HG02840 (cell line): ENCODE results near the gene GATA1.
"Not testable (repeated sequence)": the region's sequence is repeated elsewhere in the genome, so short reads cannot be mapped to it uniquely, and the experiment has no call there.

Experiments
- ATAC-seq: cut with Tn5 transposase; IDR thresholded peaks from one replicate; pipeline ENCODE4 v1.9.1; 2021; ENCODE audit warnings: mild to moderate bottlenecking, moderate library complexity, moderate number of reproducible peaks; ENCODE audit not compliant: unreplicated experiment, low FRiP score

Gene GATA1

GRCh38 chrX:48806081-48806480 is 19.7 kb downstream of the GATA1 start:
- ATAC-seq, result no peak

DNA sequence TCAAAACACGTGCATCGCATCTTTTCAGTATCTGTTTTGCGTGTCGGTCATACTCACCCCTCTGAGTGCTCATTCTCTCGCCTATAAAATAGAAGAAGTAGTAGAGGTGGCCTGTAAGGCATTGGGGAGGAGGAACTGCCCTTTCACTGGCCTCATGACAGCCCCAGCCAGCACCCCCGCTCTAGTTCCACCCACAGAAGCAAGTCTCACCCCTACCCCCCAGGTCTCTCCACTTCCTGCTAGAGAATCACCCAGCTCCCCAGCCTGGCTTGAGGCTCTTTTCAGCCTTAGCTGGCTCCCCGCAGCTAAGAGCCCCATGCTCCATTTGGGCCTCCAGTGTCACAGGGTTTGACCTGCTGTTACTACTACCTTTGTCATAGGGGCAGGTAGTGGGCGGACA is 27.3 kb downstream of the GATA1 start:
- ATAC-seq, result no peak

GRCh38 chrX:48814722-48815121 is 28.3 kb downstream of the GATA1 start:
- no peak for ATAC-seq

- ATAC-seq, result no peak
Measured at GRCh38 chrX:48815266-48815665, 28.9 kb downstream of the GATA1 start.

- no peak for ATAC-seq
Measured at GRCh38 chrX:48816014-48816810, 29.8 kb downstream of the GATA1 start.

- ATAC-seq, result no peak
Measured at GRCh38 chrX:48818098-48818497, 31.7 kb downstream of the GATA1 start.

DNA sequence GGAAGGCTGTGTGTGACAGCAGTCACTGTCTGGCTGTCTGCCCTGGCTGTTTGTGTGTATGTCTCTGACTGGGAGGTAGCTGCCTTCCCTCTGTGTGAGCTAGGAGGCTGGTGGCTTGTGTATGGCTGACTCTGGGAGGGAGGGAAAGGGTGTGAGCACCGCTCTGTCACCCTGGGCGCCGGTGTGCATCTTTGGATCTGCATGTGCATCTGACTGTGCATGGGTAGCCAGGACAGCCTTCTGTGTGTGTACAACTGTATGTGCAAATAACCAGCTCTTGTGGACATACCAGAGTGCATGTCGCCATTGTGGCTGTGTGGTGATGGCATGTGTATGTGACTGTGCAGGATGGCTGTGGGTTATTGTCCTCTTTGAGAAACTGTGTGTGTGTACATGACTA is 32.5 kb downstream of the GATA1 start:
- no peak for ATAC-seq

- ATAC-seq, result not testable (repeated sequence)
Measured at GRCh38 chrX:48819394-48819793, 33.0 kb downstream of the GATA1 start.

- no peak for ATAC-seq
Measured at GRCh38 chrX:48823053-48823452, 36.7 kb downstream of the GATA1 start.

DNA sequence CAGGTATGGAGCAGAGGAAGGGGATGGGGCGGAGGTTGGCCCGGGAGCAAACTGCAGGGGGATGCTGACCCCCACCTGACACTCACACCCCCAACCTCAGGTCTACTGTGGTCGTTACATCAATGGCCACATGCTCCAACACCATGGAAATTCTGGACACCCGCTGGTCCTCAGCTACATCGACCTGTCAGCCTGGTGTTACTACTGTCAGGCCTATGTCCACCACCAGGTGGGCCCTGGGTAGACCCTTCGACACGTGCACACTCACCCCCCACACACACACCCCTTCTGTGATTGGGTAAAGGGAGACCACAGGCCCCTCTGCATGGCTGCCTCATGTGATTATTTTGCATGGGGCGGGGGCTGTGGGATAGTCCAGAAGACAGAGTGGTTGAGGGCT is 37.7 kb downstream of the GATA1 start:
- no peak for ATAC-seq

- ATAC-seq, result no peak
Measured at GRCh38 chrX:48826135-48826875, 39.9 kb downstream of the GATA1 start, which contains the start of gene ERAS. Gene ERAS, plus strand, starts transcription at chrX:48826513. Its CDS starts 2,611 bp downstream, at chrX:48829124.

GRCh38 chrX:48826876-48827653 is 40.7 kb downstream of the GATA1 start:
- no peak for ATAC-seq

DNA sequence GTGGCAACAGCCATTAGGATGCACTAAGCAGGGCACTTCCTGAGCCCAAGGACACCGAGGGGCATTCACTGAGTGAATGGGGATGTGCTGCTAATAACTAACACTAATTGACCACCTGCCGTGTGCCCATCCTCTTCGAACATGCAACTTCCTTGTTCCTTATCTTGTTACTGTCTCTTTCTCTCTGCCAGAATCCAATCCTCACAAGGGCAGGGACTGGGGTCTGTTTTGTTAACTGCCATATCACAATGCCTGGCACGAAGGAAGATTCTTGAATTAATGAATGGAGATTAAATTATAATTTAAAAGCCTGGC is 41.2 kb downstream of the GATA1 start:
- ATAC-seq, result no peak

DNA sequence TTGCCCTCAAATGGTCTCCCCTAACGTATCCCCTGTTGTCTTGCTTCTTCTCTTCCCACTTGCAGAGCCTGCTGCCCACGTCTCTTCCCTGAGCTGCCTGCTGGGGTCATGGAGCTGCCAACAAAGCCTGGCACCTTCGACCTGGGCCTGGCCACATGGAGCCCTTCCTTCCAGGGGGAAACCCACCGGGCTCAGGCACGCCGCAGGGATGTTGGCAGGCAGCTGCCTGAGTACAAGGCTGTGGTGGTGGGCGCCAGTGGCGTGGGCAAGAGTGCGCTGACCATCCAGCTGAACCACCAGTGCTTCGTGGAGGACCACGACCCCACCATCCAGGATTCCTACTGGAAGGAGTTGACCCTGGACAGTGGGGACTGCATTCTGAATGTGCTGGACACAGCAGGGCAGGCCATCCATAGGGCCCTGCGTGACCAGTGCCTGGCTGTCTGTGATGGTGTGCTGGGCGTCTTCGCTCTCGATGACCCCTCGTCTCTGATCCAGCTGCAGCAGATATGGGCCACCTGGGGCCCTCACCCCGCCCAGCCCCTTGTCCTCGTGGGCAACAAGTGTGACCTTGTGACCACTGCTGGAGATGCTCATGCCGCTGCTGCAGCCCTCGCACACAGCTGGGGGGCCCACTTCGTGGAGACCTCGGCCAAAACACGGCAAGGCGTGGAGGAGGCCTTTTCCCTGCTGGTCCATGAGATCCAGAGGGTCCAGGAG is 42.8 kb downstream of the GATA1 start:
- ATAC-seq, result no peak

GRCh38 chrX:48831136-48831908 is 44.9 kb downstream of the GATA1 start:
- ATAC-seq, result no peak

DNA sequence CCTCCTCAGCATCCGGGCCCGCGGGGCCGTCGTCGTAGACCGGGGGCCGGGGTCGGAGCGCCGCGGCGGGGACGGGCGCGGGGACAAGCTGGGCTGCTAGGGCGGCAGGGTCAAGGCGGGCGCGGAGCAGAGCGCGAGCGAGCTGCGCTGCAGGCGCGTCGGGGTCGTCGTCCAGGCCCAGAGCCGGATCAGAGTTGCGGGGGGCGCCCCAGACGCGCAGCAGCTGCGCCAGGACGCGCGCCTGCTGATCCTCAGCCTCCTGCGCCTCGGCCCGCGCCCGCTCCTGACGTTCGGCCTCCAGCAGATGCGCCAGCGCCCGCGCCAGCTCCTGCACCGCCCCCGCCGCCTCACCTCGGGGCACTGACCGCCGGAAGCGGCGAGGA is 45.5 kb downstream of the GATA1 start:
- no peak for ATAC-seq

DNA sequence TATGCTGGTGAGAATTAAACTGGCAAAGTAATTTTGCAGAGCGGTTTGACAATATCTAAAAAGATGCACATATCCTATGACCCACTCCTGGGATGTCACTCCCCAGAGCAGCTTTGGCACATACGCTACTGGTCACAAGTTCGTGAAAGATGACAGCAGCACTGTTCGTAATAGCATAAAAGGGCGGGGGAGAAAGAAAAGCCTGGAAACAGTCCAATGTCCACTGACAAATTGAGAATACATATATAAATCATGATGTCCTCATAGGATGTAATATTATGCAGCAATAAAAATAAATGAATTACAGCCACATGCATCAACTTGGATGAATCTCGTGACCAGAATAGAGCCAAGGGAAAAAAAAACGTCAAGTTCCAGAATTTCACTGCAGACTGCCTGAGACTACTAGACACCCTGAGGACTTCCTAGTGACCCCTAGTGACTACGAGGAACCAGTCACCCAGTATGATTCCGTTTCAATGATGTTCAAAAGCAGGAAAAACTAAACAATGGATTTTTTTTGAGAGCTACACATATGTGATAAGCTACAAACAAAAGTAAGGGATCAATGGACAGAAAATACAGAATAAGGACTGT is 47.2 kb downstream of the GATA1 start:
- ATAC-seq, result no peak

- no peak for ATAC-seq
Measured at GRCh38 chrX:48834383-48834709, 48.0 kb downstream of the GATA1 start.

- no peak for ATAC-seq
Measured at GRCh38 chrX:48835524-48836329, 49.3 kb downstream of the GATA1 start, which contains the start of gene PCSK1N. Gene PCSK1N, minus strand, starts transcription at chrX:48835610. Its CDS starts 78 bp downstream, at chrX:48835532.
